Caco-2 (cell line): ENCODE data around the gene NUDCD3. TPM values are rescaled to one million over a fixed set of nuclear protein-coding genes. Genes with fewer than 3 reads are reported as not detected.

Experiments
- BruUV-seq: library from RNA; stranded (reverse); fragments of 400-500 nt; replicated peaks from 2 replicates; lab custom pipeline; 2021; lab: Mats Ljungman, UMichigan
- CTCF ChIA-PET: fragments of 300-600 bp; sonication (Branson Sonifier 250); formaldehyde crosslinking; loops from one replicate; lab custom pipeline; 2022; ENCODE audit warnings: antibody characterized with exemption; lab: Charles Lee
- POLR2A ChIA-PET: fragments of 300-600 bp; sonication (Branson Sonifier 250); formaldehyde crosslinking; loops from one replicate; lab custom pipeline; 2022; ENCODE audit warnings: antibody characterized with exemption; lab: Charles Lee
- DNase-seq, 2 experiments: peaks; one replicate each; pipeline versions ENCODE4 v3.0.0 to v3.0.0-alpha.2; 2020 to 2022
- H3K27me3 ChIP-seq: replicated peaks from 2 replicates; pipeline ENCODE4 v1.6.0; 2011; ENCODE audit warnings: low read length; ENCODE audit not compliant: control insufficient read depth, insufficient read depth
- H3K36me3 ChIP-seq: 2 replicates; pipeline ENCODE4 v1.5.1; 2011; ENCODE audit warnings: low read length; ENCODE audit not compliant: control insufficient read depth, insufficient read depth
- H3K4me1 ChIP-seq: fragments of 250-450 bp; sonication (Bioruptor Pico); 2 replicates; pipeline ENCODE4 v1.5.1; 2020; ENCODE audit warnings: mild to moderate bottlenecking
- H3K4me3 ChIP-seq: 2 replicates; pipeline ENCODE4 v1.5.1; 2011; ENCODE audit warnings: low read depth, mild to moderate bottlenecking, control low read depth, low read length
- H3K9me3 ChIP-seq: fragments of 250-450 bp; sonication (Bioruptor Pico); 2 replicates; pipeline ENCODE4 v1.5.1; 2020; ENCODE audit warnings: mild to moderate bottlenecking, moderate library complexity
- H3K27ac Mint-ChIP-seq: one replicate; pipeline ENCODE4 v1.8.0; 2022; ENCODE audit warnings: mixed read lengths; ENCODE audit not compliant: unreplicated experiment
- H3K27me3 Mint-ChIP-seq: one replicate; pipeline ENCODE4 v1.8.0; 2022; ENCODE audit warnings: mixed read lengths; ENCODE audit not compliant: insufficient read depth, unreplicated experiment
- H3K36me3 Mint-ChIP-seq: one replicate; pipeline ENCODE4 v1.8.0; 2022; ENCODE audit warnings: mild to moderate bottlenecking, mixed read lengths; ENCODE audit not compliant: insufficient read depth, unreplicated experiment
- H3K4me1 Mint-ChIP-seq: one replicate; pipeline ENCODE4 v1.8.0; 2022; ENCODE audit warnings: low read depth, mixed read lengths; ENCODE audit not compliant: unreplicated experiment
- H3K4me3 Mint-ChIP-seq: one replicate; pipeline ENCODE4 v1.8.0; 2022; ENCODE audit warnings: mild to moderate bottlenecking, moderate library complexity, mixed read lengths; ENCODE audit not compliant: unreplicated experiment
- H3K9me3 Mint-ChIP-seq: one replicate; pipeline ENCODE4 v1.8.0; 2022; ENCODE audit warnings: mixed read lengths; ENCODE audit not compliant: unreplicated experiment
- intact Hi-C: fragments of 100-400 bp; cut with micrococcal nuclease; formaldehyde crosslinking; loops from one replicate; pipeline ENCODE4 v1.10.0; 2022; ENCODE audit not compliant: unreplicated experiment
- total RNA-seq: library from RNA; stranded (reverse); gene quantifications from 2 replicates; pipeline ENCODE4 v1.2.3, GENCODE V29; 2022
- TF ChIP-seq, protein P1 (sequence below), 2 experiments: fragments of 200-600 bp in 1 of 2; IDR thresholded peaks; 1 replicate in 1 of 2; 2 replicates in 1 of 2; pipeline versions ENCODE4 v1.5.1 to v1.8.0; 2011 to 2022; ENCODE audit warnings: antibody characterized with exemption in 1 of 2, control low read depth in 1 of 2, inconsistent platforms in 1 of 2, low read depth in 1 of 2, low read length in 1 of 2, mild to moderate bottlenecking in 1 of 2, moderate library complexity in 1 of 2; ENCODE audit not compliant: insufficient read depth in 1 of 2, severe bottlenecking in 1 of 2, unreplicated experiment in 1 of 2

NUDCD3 gene
- total RNA-seq, 1 experiment from 2014 or later = 116 TPM

DNA sequence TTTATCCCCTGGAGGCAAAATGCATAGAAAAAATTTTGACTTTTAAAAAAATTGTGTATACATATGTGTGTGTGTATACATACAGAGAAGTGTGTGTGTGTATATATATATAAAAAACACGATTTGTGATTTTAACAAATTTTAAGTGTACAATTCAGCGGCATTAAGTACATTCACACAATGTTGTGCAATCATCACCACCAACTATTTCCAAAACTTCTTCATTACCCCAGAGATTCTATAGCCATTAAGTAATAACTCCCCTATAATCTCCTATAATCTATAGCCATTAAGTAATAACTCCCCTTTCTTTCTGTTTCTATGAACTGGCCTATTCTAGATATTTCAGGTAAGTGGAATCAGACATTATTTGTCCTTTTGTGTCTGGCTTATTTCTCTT lies 144.4 kb downstream of the NUDCD3 start:
- no peak for DNase-seq
- Histone ChIP-seq H3K27me3 (no peaks in the 10 kb centered on the region), H3K4me1 (no peaks in the 10 kb centered on the region), H3K4me3 (no peak overlapping the region), H3K9me3 (peaks cover 3% of the 10 kb centered on the region; the same call in 1 of the 2 replicates), H3K36me3 (no peaks in the 10 kb centered on the region)
- intact Hi-C loops = no loop called here
- no TSS peak for BruUV-seq
- POLR2A ChIA-PET = no interaction called here
- Mint-ChIP-seq H3K4me1 (no peaks in the 10 kb centered on the region), H3K27ac (no peak overlapping the region), H3K36me3 (no peaks in the 10 kb centered on the region), H3K4me3 (no peak overlapping the region), H3K9me3 (no peaks in the 10 kb centered on the region), H3K27me3 (peaks cover 3% of the 10 kb centered on the region)
- CTCF ChIA-PET = no interaction called here
- TF ChIP-seq, protein P1, sequence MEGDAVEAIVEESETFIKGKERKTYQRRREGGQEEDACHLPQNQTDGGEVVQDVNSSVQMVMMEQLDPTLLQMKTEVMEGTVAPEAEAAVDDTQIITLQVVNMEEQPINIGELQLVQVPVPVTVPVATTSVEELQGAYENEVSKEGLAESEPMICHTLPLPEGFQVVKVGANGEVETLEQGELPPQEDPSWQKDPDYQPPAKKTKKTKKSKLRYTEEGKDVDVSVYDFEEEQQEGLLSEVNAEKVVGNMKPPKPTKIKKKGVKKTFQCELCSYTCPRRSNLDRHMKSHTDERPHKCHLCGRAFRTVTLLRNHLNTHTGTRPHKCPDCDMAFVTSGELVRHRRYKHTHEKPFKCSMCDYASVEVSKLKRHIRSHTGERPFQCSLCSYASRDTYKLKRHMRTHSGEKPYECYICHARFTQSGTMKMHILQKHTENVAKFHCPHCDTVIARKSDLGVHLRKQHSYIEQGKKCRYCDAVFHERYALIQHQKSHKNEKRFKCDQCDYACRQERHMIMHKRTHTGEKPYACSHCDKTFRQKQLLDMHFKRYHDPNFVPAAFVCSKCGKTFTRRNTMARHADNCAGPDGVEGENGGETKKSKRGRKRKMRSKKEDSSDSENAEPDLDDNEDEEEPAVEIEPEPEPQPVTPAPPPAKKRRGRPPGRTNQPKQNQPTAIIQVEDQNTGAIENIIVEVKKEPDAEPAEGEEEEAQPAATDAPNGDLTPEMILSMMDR (IDR thresholded peaks at IDR 0.05; ENCODE audit: insufficient read depth in 1 of 2, low read depth in 1 of 2, low read length in 1 of 2, severe bottlenecking in 1 of 2, unreplicated experiment in 1 of 2) = no peak

DNA sequence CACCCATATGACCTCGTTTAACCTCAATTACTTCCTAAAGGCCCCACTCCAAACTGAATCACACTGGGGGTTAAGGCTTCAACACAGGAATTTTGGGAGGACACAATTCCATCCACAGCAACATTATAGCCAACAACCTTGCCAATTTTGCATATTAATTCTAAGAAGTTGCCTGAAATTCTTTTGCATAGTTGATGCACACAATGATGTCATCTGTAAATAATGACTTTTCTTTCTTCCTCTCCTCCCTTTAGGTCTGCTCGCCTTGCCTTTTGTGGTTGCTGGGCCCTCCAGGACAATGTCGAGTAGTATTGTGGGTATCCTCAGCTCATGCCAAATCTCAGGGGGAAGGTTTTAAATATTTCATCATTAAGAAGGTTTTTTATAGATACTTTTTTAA lies 149.1 kb downstream of the NUDCD3 start:
- H3K4me3 Mint-ChIP-seq = no peak overlapping the region
- CTCF ChIA-PET = no interaction called here
- no peaks in the 10 kb centered on the region for H3K36me3 Mint-ChIP-seq
- no peak overlapping the region for H3K4me3 ChIP-seq
- H3K36me3 ChIP-seq = no peaks in the 10 kb centered on the region
- peaks cover 3% of the 10 kb centered on the region; the same call in 1 of the 2 replicates for H3K9me3 ChIP-seq
- H3K27me3 ChIP-seq = no peaks in the 10 kb centered on the region
- intact Hi-C loops = no loop called here
- no peak overlapping the region for H3K27ac Mint-ChIP-seq
- no peak for DNase-seq
- POLR2A ChIA-PET = no interaction called here
- TF ChIP-seq, protein P1 (IDR thresholded peaks at IDR 0.05; ENCODE audit: insufficient read depth in 1 of 2, low read depth in 1 of 2, low read length in 1 of 2, severe bottlenecking in 1 of 2, unreplicated experiment in 1 of 2) = no peak
- H3K4me1 Mint-ChIP-seq = no peaks in the 10 kb centered on the region
- no peaks in the 10 kb centered on the region for H3K4me1 ChIP-seq
- no peaks in the 10 kb centered on the region for H3K9me3 Mint-ChIP-seq
- no TSS peak for BruUV-seq
- H3K27me3 Mint-ChIP-seq = peaks cover 20% of the 10 kb centered on the region

DNA sequence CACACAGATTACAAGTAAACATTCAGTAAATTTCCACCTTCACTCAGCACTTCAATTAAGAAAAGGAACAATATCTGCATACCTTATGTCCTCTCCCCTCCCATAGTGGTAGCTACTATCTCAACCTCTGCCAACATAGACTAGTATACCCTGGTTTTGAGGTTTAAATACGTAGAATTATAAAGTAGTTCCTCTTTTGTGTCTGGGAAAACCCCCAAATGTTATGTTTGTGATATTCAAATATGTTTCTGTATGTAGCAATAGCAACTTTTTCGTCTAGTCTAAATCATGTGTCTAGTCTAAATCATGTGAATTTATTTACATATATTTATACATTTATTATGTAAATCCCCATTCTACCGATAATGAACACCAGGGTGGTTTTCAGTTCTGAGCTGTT lies 151.9 kb downstream of the NUDCD3 start:
- TF ChIP-seq, protein P1 (IDR thresholded peaks at IDR 0.05; ENCODE audit: insufficient read depth in 1 of 2, low read depth in 1 of 2, low read length in 1 of 2, severe bottlenecking in 1 of 2, unreplicated experiment in 1 of 2) = no peak

More for the DNA sequence above, 151.9 kb downstream of the NUDCD3 start:
- intact Hi-C loops = no loop called here
- no peak overlapping the region for H3K27ac Mint-ChIP-seq
- H3K4me3 ChIP-seq = no peak overlapping the region
- BruUV-seq = no TSS peak
- POLR2A ChIA-PET = no interaction called here
- H3K4me1 Mint-ChIP-seq = no peaks in the 10 kb centered on the region
- no peaks in the 10 kb centered on the region for H3K36me3 Mint-ChIP-seq
- peaks cover 25% of the 10 kb centered on the region for H3K27me3 Mint-ChIP-seq
- H3K9me3 Mint-ChIP-seq = no peaks in the 10 kb centered on the region
- no peak overlapping the region for H3K4me3 Mint-ChIP-seq
- H3K36me3 ChIP-seq = no peaks in the 10 kb centered on the region
- H3K9me3 ChIP-seq = peaks cover 3% of the 10 kb centered on the region; the same call in 1 of the 2 replicates
- CTCF ChIA-PET = no interaction called here
- DNase-seq = no peak
- H3K27me3 ChIP-seq = no peaks in the 10 kb centered on the region
- H3K4me1 ChIP-seq = no peaks in the 10 kb centered on the region
